Epithelial cell of proximal tubule (primary cell): ENCODE results near the gene TATDN2. TPM values are rescaled to one million over a fixed set of nuclear protein-coding genes. Genes with fewer than 3 reads are reported as not detected.

Experiments used
- DNase-seq: peaks from one replicate; pipeline ENCODE4 v3.0.0-alpha.2; 2011; ENCODE audit warnings: low read depth
- H3K4me3 ChIP-seq: 2 replicates; pipeline ENCODE4 v1.5.1; 2011; ENCODE audit warnings: low read depth, mild to moderate bottlenecking, low read length
- total RNA-seq: library from RNA; depleted of rRNA; stranded (reverse); fragments of >200 nt; gene quantifications from 2 replicates; pipeline ENCODE4 v1.2.3, GENCODE V29; 2015
- TF ChIP-seq, protein P1 (sequence below): conservative IDR thresholded peaks from 2 replicates; pipeline ENCODE4 v1.5.1; 2012; ENCODE audit warnings: low read depth, mild to moderate bottlenecking, low read length

Gene TATDN2
- total RNA-seq, 1 donor from 2014 or later: 14.6 TPM

DNA sequence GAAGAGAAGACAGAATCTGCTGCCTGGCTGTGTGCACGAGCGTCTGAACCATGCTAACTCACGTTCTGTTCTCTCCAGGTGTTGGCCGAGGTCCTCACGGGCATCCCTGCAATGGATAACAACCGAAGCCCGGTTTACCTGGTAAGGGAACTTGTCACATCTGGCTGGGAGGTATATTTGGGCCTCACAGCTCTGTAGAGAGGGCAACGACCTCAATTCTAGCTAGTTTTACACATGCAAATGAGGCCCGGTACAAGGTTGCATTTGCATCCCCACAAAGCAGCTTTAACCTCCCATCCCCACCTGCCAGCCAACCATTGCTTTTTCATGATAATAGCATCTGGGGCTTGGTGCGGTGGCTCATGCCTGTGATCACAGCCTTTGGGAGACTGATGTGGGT, 22.0 kb upstream of the TATDN2 start:
- TF ChIP-seq, protein P1, sequence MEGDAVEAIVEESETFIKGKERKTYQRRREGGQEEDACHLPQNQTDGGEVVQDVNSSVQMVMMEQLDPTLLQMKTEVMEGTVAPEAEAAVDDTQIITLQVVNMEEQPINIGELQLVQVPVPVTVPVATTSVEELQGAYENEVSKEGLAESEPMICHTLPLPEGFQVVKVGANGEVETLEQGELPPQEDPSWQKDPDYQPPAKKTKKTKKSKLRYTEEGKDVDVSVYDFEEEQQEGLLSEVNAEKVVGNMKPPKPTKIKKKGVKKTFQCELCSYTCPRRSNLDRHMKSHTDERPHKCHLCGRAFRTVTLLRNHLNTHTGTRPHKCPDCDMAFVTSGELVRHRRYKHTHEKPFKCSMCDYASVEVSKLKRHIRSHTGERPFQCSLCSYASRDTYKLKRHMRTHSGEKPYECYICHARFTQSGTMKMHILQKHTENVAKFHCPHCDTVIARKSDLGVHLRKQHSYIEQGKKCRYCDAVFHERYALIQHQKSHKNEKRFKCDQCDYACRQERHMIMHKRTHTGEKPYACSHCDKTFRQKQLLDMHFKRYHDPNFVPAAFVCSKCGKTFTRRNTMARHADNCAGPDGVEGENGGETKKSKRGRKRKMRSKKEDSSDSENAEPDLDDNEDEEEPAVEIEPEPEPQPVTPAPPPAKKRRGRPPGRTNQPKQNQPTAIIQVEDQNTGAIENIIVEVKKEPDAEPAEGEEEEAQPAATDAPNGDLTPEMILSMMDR: no peak
- no peak for DNase-seq

DNA sequence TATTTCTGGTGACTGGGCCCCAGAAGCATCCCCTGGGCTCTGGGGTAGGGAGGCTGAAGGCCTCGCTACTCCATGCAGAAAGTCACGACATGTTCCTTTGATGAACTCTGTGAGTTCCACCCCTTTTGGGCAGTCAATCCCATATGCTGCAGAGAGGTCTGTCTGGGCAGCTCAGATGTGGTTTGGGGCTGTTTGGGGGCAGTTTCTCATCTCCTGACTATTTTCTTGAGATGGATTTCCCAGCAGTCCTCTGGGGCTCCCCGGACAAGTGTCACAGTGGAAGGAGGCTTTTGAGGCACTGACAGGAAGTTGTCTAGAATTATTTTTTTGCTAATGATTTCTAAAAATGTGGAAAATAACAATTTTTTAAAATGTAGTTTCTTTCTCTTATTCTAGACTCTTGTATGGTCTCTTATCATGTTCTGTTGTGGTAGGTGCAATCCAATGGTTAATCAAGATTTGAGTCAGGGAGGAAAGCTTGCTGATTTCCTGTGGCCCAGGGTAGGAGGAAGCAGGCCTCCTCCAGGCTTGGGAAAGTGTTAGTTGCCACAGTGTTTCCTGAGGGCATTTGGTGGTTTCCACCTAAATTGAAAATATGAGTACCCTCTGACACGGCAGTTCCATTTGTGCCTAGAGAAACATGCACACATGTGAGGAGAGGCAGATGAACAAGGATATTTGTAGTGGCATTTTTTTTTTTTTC, 19.9 kb upstream of the TATDN2 start:
- no peak overlapping the region for H3K4me3 ChIP-seq
- TF ChIP-seq, protein P1: no peak
- no peak for DNase-seq

More for the DNA sequence above, 22.0 kb upstream of the TATDN2 start:
- no peak overlapping the region for H3K4me3 ChIP-seq

DNA sequence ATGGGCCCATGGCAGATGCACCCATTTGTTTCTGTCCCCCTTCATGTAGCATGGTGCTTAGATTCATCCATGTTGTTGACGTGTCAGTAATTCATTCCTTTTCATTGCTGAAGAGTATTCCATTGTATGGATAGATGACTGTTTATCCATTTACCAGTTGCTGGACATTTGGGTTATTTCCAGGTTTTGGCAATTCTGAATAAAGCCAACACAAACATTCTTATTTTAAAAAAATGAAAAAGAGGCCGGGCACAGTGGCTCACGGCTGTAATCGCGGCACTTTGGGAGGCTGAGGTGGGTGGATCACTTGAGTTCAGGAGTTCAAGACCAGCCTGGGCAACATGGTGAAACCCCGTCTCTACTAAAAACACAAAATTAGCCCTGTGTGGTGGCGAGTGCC, 18.7 kb upstream of the TATDN2 start:
- TF ChIP-seq, protein P1: no peak
- DNase-seq: no peak
- H3K4me3 ChIP-seq: no peak overlapping the region

DNA sequence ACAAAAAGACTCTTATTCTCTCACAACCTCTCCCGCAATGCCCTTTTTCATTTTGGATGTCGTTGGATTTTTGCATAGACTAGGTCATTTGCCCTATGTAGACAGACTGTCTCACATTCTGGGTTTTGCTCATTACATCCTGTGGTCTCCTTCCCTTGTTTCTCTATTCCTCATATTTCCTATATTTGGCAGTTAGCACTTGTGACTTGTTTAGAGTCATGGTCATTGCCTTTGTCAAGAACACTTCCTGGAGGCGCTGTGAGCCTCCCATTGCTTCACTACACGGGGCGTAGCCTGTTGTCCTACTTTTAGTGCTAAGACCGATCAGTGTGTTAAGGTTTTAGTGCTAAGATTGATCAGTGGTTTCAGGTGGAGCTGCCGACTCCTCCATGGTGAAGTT, 16.1 kb upstream of the TATDN2 start:
- TF ChIP-seq, protein P1: no peak
- DNase-seq: no peak

DNA sequence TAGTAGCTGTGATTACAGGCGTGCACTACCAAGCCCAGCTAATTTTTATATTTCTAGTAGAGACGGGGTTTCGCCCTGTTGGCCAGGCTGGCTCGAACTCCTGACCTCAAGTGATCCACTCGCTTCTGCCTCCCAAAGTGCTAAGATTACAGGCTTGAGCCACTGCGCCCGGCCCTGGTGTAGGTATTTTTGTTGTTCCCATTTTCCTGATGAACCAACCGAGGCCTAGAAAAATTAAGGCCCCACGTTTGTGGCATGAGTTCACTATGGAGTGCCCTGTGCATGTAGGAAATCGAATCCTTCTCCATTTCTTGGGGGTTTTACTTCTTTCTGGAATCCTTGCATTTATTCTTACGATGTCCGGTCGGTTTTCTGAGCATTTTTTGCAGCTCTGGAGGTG, 14.3 kb upstream of the TATDN2 start:
- no peak overlapping the region for H3K4me3 ChIP-seq
- no peak for DNase-seq
- TF ChIP-seq, protein P1: no peak

More for the DNA sequence above, 16.1 kb upstream of the TATDN2 start:
- no peak overlapping the region for H3K4me3 ChIP-seq

DNA sequence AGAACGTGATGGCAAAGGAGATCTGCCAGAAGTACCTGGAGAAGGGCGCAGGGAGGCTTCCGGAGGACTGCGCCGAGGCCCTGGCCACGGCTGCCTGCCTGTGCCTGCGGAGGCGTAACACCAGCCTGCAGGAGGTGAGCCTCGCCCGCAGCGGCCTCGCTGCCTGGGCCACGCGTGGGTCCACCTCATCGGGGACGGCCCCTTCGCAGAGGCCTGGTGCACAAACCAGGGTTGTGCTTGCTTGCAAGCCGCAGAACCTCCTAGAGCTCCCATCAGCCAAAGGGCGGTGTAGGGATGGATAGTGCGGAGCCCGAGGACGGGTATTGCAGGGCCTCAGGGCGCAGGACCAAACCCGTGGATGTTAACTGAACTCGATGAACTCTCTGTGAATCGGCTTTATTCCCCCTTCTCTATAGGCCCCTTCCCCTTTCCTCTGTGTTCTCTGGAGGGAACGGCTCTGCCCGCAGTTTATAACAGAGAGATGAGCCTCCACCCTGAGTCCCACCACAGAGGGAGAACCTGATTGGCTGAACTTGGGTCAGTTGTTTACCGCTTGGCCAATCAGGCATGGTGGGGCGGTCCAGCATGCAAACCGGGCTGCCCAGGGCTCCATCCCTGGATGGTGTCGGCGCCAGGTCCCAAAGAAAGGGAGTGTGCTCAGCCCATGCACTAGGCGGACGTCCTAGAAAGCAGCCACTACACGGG, 13.6 kb upstream of the TATDN2 start:
- no peak for DNase-seq
- H3K4me3 ChIP-seq: no peak overlapping the region
- TF ChIP-seq, protein P1: no peak
